ENCODE measurements around the gene NET1. TPM values are rescaled to one million over a fixed set of nuclear protein-coding genes. Genes with fewer than 3 reads are reported as not detected.

Gene NET1
- polyA plus RNA-seq, 3 donors = 1.2 to 1.7 (median 1.4) TPM

DNA sequence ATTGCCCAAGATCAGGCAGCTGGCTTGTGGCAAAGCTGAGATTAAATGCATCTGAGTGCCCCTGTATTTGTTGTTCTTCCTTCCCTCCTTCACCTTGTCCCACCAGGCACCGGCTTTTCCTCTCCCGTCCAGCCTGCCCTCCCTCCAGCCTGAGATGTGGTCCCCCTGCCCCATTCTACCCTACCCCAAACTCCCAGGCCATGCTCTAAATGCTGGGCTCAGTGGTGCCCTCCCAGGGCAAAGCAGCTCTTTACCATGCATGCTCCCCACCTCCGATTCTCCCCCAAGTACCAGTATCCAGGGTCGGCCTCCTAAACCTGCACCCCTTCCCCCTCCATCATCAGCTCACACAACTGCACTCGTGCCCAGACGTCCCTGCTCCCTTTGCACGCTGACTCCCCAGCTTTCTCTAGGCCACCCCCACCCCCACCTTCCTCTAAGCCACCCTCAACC lies 50.5 kb downstream of the NET1 start:
- H4K20me1 ChIP-seq (ENCODE audit: insufficient read depth, low read length) = no peaks in the 10 kb centered on the region
- no peaks in the 10 kb centered on the region for H3K27me3 ChIP-seq (ENCODE audit: control insufficient read depth in 2 of 2, insufficient read depth in 2 of 2, low read length in 2 of 2)
- no peaks in the 10 kb centered on the region for H3K4me1 ChIP-seq (ENCODE audit: control insufficient read depth in 1 of 2, insufficient read depth in 2 of 2, low read length in 2 of 2)
- intact Hi-C loops (cut with micrococcal nuclease) = no loop called here
- H2AFZ ChIP-seq (ENCODE audit: insufficient read depth, low read depth, low read length, poor library complexity, severe bottlenecking) = no peak overlapping the region
- no peak overlapping the region for H3K4me3 ChIP-seq (replicated peaks in 1 of 3; ENCODE audit: low read depth in 2 of 3, low read length in 3 of 3)
- no peak overlapping the region for H3K27ac ChIP-seq (ENCODE audit: low read depth in 1 of 2, low read length in 2 of 2)
- Mint-ChIP-seq H3K27ac (peak overlapping the region in 1 of 7 donors; percentile 51), H3K9me3 (peaks cover 0 to 3% (median 0%) of the 10 kb centered on the region in 7 donors), H3K27me3 (ENCODE audit: low read depth in 3 of 3) (peaks cover 0 to 2% (median 0%) of the 10 kb centered on the region in 3 donors), H3K4me3 (no peak overlapping the region), H3K4me1 (peaks cover 8% of the 10 kb centered on the region), H3K36me3 (peaks cover 18 to 19% of the 10 kb centered on the region in 2 donors)
- WGBS (ENCODE audit: insufficient coverage) = 91% methylated on average over 6 of the region's 7 CpGs
- no peak overlapping the region for H3K4me2 ChIP-seq (replicated peaks; ENCODE audit: extremely low read depth, low read length, poor library complexity, severe bottlenecking)
- TF ChIP-seq CTCF (IDR thresholded peaks at IDR 0.05) = no peak
- H3K79me2 ChIP-seq (ENCODE audit: insufficient read depth, low read length) = no peaks in the 10 kb centered on the region
- no peak overlapping the region for H3K9ac ChIP-seq (ENCODE audit: insufficient read depth, low read length, poor library complexity, severe bottlenecking)
- H3K36me3 ChIP-seq (replicated peaks in 1 of 2; ENCODE audit: control insufficient read depth in 1 of 2, insufficient read depth in 2 of 2, low read length in 2 of 2) = peaks cover 0 to 22% of the 10 kb centered on the region in 2 donors
- DNase-seq = no peak
- no peaks in the 10 kb centered on the region for H3K9me3 ChIP-seq (replicated peaks in 1 of 2; ENCODE audit: control insufficient read depth in 1 of 2, insufficient read depth in 1 of 2, low read length in 2 of 2)

DNA sequence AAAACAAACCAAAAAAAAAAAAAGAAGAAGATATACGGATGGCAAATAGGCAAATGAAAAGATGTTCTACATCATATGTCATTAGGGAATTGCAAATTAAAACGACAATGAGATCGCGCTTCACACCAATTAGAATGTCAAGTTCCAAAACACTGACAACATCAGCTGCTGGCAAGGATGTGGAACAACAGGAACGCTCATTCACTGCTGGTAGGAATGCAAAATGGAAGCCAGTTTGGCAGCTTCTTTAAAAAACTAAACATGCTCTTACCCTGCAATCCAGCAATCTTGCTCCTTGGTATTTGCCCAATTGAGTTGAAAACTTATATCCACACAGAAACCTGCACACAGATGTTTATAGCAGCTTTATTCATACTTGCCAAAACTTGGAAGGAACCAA lies 52.2 kb downstream of the NET1 start:
- Mint-ChIP-seq H3K27me3 (ENCODE audit: low read depth in 3 of 3) (peaks cover 0 to 2% (median 0%) of the 10 kb centered on the region in 3 donors), H3K36me3 (peaks cover 7 to 8% of the 10 kb centered on the region in 2 donors), H3K27ac (no peak overlapping the region), H3K9me3 (peaks cover 0 to 8% (median 2%) of the 10 kb centered on the region in 7 donors), H3K4me3 (no peak overlapping the region), H3K4me1 (peaks cover 8% of the 10 kb centered on the region)
- no peak overlapping the region for H3K27ac ChIP-seq (ENCODE audit: low read depth in 1 of 2, low read length in 2 of 2)
- H3K9me3 ChIP-seq (replicated peaks in 1 of 2; ENCODE audit: control insufficient read depth in 1 of 2, insufficient read depth in 1 of 2, low read length in 2 of 2) = peaks cover 0 to 5% of the 10 kb centered on the region in 2 donors
- no peaks in the 10 kb centered on the region for H3K27me3 ChIP-seq (ENCODE audit: control insufficient read depth in 2 of 2, insufficient read depth in 2 of 2, low read length in 2 of 2)
- H3K4me2 ChIP-seq (replicated peaks; ENCODE audit: extremely low read depth, low read length, poor library complexity, severe bottlenecking) = no peak overlapping the region
- DNase-seq = no peak
- intact Hi-C loops (cut with micrococcal nuclease) = no loop called here
- H3K9ac ChIP-seq (ENCODE audit: insufficient read depth, low read length, poor library complexity, severe bottlenecking) = no peak overlapping the region
- H2AFZ ChIP-seq (ENCODE audit: insufficient read depth, low read depth, low read length, poor library complexity, severe bottlenecking) = no peak overlapping the region
- H3K79me2 ChIP-seq (ENCODE audit: insufficient read depth, low read length) = no peaks in the 10 kb centered on the region
- no peak for TF ChIP-seq CTCF (IDR thresholded peaks at IDR 0.05)
- H3K4me3 ChIP-seq (replicated peaks in 1 of 3; ENCODE audit: low read depth in 2 of 3, low read length in 3 of 3) = no peak overlapping the region
- H4K20me1 ChIP-seq (ENCODE audit: insufficient read depth, low read length) = no peaks in the 10 kb centered on the region
- H3K36me3 ChIP-seq (replicated peaks in 1 of 2; ENCODE audit: control insufficient read depth in 1 of 2, insufficient read depth in 2 of 2, low read length in 2 of 2) = peaks cover 0 to 11% of the 10 kb centered on the region in 2 donors
- no peaks in the 10 kb centered on the region for H3K4me1 ChIP-seq (ENCODE audit: control insufficient read depth in 1 of 2, insufficient read depth in 2 of 2, low read length in 2 of 2)
- WGBS (ENCODE audit: insufficient coverage) = 78% methylated on average over 4 of the region's 5 CpGs

Measured in CD14-positive monocyte (primary cell).